Osteocyte (in vitro differentiated cells): ENCODE results near the gene IARS1. TPM values are rescaled to one million over a fixed set of nuclear protein-coding genes. Genes with fewer than 3 reads are reported as not detected.

ENCODE experiments used
- DNase-seq: peaks from one replicate; pipeline ENCODE4 v3.0.0; 2021; ENCODE audit warnings: mixed read lengths; ENCODE audit not compliant: unreplicated experiment; ENCODE audit errors: extremely low spot score
- H3K27ac Mint-ChIP-seq: one replicate; pipeline ENCODE4 v1.8.0; 2021; ENCODE audit warnings: mild to moderate bottlenecking, mixed read lengths; ENCODE audit not compliant: unreplicated experiment
- H3K27me3 Mint-ChIP-seq: one replicate; pipeline ENCODE4 v1.8.0; 2021; ENCODE audit warnings: mixed read lengths; ENCODE audit not compliant: unreplicated experiment
- H3K36me3 Mint-ChIP-seq: one replicate; pipeline ENCODE4 v1.8.0; 2021; ENCODE audit warnings: mixed read lengths; ENCODE audit not compliant: unreplicated experiment
- H3K4me1 Mint-ChIP-seq: one replicate; pipeline ENCODE4 v1.8.0; 2021; ENCODE audit warnings: mixed read lengths; ENCODE audit not compliant: unreplicated experiment
- H3K4me3 Mint-ChIP-seq: one replicate; pipeline ENCODE4 v1.8.0; 2021; ENCODE audit warnings: mild to moderate bottlenecking, moderate library complexity, mixed read lengths; ENCODE audit not compliant: unreplicated experiment
- H3K9me3 Mint-ChIP-seq: one replicate; pipeline ENCODE4 v1.8.0; 2021; ENCODE audit warnings: mixed read lengths; ENCODE audit not compliant: unreplicated experiment
- total RNA-seq: library from RNA; stranded (reverse); gene quantifications from 2 replicates; pipeline ENCODE4 v1.2.1, GENCODE V29; 2021
- TF ChIP-seq, protein P1 (sequence below): fragments of 200-600 bp; sonication (generic); IDR thresholded peaks from 2 replicates; pipeline ENCODE4 v1.5.0; 2021; ENCODE audit warnings: antibody characterized with exemption, mild to moderate bottlenecking, moderate library complexity

Gene IARS1
- total RNA-seq, 1 donor from 2014 or later = 212 TPM

DNA sequence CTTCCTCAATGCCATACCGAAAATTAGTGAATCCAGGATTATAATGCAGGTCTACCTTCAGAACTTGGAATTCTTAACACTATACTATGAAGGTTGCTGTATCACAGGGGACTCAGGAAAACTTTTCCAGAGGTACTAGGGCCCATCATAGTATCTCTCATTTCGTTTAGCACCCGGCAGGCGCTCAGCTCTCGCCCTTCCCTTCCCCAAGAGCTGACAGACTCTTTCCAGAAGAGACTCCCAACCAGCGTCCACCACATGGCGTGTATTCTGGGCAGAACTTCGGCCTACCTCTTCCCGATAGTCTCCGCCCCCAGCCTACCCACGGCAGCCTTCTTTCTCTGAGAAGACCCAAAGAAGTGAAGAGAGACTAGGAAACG lies 31.4 kb upstream of the IARS1 start:
- H3K27ac Mint-ChIP-seq = peak overlapping the region; percentile 99
- H3K9me3 Mint-ChIP-seq = no peaks in the 10 kb centered on the region
- H3K4me1 Mint-ChIP-seq = peaks cover 36% of the 10 kb centered on the region
- no peak for DNase-seq
- H3K27me3 Mint-ChIP-seq = no peaks in the 10 kb centered on the region
- H3K4me3 Mint-ChIP-seq = peak overlapping the region; percentile 99
- TF ChIP-seq, protein P1, sequence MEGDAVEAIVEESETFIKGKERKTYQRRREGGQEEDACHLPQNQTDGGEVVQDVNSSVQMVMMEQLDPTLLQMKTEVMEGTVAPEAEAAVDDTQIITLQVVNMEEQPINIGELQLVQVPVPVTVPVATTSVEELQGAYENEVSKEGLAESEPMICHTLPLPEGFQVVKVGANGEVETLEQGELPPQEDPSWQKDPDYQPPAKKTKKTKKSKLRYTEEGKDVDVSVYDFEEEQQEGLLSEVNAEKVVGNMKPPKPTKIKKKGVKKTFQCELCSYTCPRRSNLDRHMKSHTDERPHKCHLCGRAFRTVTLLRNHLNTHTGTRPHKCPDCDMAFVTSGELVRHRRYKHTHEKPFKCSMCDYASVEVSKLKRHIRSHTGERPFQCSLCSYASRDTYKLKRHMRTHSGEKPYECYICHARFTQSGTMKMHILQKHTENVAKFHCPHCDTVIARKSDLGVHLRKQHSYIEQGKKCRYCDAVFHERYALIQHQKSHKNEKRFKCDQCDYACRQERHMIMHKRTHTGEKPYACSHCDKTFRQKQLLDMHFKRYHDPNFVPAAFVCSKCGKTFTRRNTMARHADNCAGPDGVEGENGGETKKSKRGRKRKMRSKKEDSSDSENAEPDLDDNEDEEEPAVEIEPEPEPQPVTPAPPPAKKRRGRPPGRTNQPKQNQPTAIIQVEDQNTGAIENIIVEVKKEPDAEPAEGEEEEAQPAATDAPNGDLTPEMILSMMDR = no peak
- peaks cover 14% of the 10 kb centered on the region for H3K36me3 Mint-ChIP-seq

DNA sequence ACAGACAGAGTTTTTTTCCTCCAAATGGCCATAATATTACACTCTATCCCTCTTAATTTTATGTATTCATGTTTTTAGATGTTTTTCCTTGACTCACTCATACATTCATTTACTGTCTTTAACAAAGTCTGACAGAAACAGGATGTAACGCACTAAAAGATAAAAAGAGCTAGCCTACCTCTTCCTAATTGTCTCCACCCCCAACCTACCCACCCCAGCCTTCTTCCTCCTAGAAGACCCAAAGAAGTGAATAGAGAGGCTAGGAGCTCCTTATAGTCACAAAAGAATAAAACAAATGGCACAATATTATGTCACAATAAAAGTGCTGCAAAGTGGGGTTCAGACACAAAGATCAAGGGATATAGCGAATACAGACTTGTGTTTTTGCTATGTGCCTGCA lies 30.9 kb upstream of the IARS1 start:
- Mint-ChIP-seq H3K27me3 (no peaks in the 10 kb centered on the region), H3K4me3 (peak overlapping the region; percentile 99), H3K4me1 (peaks cover 36% of the 10 kb centered on the region), H3K9me3 (no peaks in the 10 kb centered on the region), H3K36me3 (peaks cover 18% of the 10 kb centered on the region), H3K27ac (peak overlapping the region; percentile 99)
- TF ChIP-seq, protein P1 = no peak
- no peak for DNase-seq

DNA sequence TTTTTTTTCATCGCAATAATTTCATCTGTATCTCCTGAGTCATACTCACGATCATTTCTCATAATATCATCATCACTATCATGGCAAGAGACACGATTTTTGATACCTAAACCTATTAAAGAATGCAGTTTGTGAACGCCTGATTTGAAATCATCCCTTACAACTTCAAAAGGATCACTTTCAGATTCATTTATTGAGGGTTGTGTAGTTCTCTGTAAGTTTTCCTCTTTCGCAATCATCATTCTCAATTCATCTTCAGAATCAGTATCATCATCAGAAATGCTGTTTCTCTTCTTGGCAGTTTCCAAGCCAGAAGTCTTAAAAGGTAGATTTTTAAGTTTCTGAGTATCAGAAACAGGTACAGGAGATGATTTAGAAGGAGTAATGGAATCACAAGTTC lies 22.0 kb upstream of the IARS1 start:
- Mint-ChIP-seq H3K27me3 (no peaks in the 10 kb centered on the region), H3K4me3 (no peak overlapping the region), H3K27ac (no peak overlapping the region), H3K9me3 (no peaks in the 10 kb centered on the region), H3K4me1 (peaks cover 3% of the 10 kb centered on the region), H3K36me3 (peaks cover 52% of the 10 kb centered on the region)
- TF ChIP-seq, protein P1 = no peak
- no peak for DNase-seq

DNA sequence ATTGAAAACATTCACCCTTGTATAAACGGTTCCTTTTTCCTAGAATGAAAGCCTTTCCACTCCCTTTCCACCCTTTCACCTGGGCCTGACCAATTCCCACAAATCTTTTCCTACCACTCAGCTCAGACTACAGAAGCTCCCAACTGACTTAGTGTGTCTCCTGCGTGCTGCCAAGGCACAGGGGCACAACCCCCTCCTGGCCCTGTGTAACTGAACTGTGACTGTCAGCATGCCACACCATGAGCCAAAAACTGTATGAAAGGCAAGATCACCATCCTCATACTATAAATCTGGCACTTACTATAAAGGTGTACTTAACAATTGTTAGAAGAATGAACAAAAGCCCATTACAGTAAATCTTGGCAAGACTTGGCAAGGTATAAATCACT lies 20.1 kb upstream of the IARS1 start:
- Mint-ChIP-seq H3K27me3 (no peaks in the 10 kb centered on the region), H3K27ac (no peak overlapping the region), H3K4me3 (no peak overlapping the region), H3K4me1 (peaks cover 7% of the 10 kb centered on the region), H3K9me3 (no peaks in the 10 kb centered on the region), H3K36me3 (peaks cover 51% of the 10 kb centered on the region)
- TF ChIP-seq, protein P1 = no peak
- no peak for DNase-seq

DNA sequence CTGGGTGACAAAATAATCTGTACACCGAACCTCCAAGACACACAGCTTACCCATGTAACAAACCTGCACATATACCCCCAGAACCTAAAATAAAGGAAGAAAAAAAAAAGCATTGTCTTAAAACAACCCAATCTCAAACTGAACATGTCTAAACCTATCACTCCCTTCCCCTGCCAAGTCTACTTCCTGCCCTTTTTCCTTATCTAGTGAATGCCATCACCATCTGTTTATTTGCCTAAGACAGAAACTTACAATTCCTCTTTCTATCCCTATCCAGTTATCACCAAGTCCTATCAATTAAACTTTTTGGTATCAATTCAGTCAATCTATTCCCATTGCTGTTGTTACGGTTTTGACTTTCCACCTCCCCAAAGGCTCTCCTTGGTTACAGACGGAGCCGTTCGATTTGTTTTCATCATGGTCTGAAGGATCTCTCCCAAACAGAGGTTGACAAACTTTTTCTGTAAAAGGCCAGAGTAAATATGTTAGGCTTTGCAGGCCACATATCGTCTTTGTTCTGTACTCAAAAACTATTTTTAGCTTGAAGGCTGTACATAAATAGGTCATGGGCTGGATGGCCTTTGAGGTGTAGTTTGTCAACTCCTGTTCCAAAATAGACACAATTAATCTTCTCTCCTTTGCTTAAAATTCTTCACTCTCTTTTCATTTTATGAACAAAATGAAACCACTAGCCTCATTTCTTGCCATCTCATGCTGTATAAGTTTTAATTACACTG lies 19.6 kb upstream of the IARS1 start:
- H3K27ac Mint-ChIP-seq = no peak overlapping the region
- H3K36me3 Mint-ChIP-seq = peaks cover 51% of the 10 kb centered on the region
- no peak overlapping the region for H3K4me3 Mint-ChIP-seq
- H3K27me3 Mint-ChIP-seq = no peaks in the 10 kb centered on the region
- TF ChIP-seq, protein P1 = no peak
- no peaks in the 10 kb centered on the region for H3K9me3 Mint-ChIP-seq
- peaks cover 8% of the 10 kb centered on the region for H3K4me1 Mint-ChIP-seq
- no peak for DNase-seq
